HG03439 (cell line): Measurements from ENCODE around the gene TLNRD1.

ENCODE experiments used
- ATAC-seq: cut with Tn5 transposase; IDR thresholded peaks from one replicate; pipeline ENCODE4 v1.9.1; 2021; ENCODE audit warnings: mild to moderate bottlenecking, moderate library complexity; ENCODE audit not compliant: unreplicated experiment

The TLNRD1 gene

DNA sequence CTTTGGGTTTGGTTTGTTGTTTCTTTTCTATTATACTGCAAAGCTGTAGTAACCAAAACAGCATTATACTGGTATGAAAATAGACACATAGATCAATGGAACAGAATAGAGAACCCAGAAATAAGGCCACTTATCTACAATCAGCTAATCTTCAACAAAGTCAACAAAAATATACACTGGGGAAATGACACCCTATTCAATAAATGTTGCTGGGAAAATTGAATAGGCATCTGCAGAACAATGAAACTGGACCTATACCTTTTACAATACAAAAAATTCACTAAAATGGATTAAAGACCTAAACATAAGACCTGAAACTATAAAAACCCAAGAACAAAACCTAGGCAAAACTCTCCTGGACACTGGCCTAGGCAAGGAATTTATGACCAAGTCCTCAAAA, 52.9 kb downstream of the TLNRD1 start:
- no peak for ATAC-seq

DNA sequence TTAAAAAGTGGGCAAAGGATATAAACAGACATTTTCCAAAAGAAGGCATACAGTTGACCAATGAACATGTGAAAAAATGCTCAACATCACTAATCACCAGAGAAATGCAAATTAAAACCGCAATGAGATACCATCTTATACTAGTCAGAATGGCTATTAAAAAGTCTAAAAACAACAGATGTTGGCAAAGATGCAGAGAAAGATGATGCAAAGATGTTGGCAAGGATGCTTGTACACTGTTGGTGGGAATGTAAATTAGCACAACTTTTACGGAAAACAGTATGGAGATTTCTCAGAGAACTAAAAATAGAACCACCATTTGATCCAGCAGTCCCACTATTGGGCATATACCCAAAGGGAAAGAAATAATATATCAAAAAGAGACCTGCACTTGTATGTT, 53.5 kb downstream of the TLNRD1 start:
- ATAC-seq, result no peak
